ENCODE results near the gene MAGI1.

- TF ChIP-seq CTCF (IDR thresholded peaks at IDR 0.05; ENCODE audit: insufficient read depth, low read length, poor library complexity, severe bottlenecking) (peak; percentile 43), EZH2phosphoT487 (conservative IDR thresholded peaks at IDR 0.05; ENCODE audit: low read length) (no peak)
Observed at GRCh38 chr3:65672871-65673815, 365.6 kb downstream of the MAGI1 start.
